DOHH2 (cell line): ENCODE data around the gene DNMBP.

Experiments used
- H3F3A ChIP-seq: fragments of 200-600 bp; sonication (generic), shearing (Covaris generic); 2 replicates; pipeline ENCODE4 v1.6.0; 2016; ENCODE audit warnings: antibody characterized with exemption, mild to moderate bottlenecking; ENCODE audit not compliant: control insufficient read depth, insufficient read depth
- H3K27ac ChIP-seq: fragments of 200-600 bp; sonication (generic); 2 replicates; pipeline ENCODE4 v1.5.1; 2014; ENCODE audit warnings: low read depth, mild to moderate bottlenecking, low read length, moderate library complexity
- H3K27me3 ChIP-seq: fragments of 200-600 bp; sonication (generic); 2 replicates; pipeline ENCODE4 v1.6.1; 2014; ENCODE audit warnings: mild to moderate bottlenecking, low read length, mixed read lengths; ENCODE audit not compliant: control insufficient read depth
- H3K36me3 ChIP-seq: fragments of 200-600 bp; sonication (generic); 2 replicates; pipeline ENCODE4 v1.6.1; 2014; ENCODE audit warnings: mild to moderate bottlenecking, low read length, moderate library complexity, mixed read lengths; ENCODE audit not compliant: control insufficient read depth
- H3K4me1 ChIP-seq: fragments of 200-600 bp; sonication (generic); 2 replicates; pipeline ENCODE4 v1.6.1; 2014; ENCODE audit warnings: mild to moderate bottlenecking, low read length, mixed read lengths; ENCODE audit not compliant: control insufficient read depth
- H3K4me2 ChIP-seq: fragments of 200-600 bp; sonication (generic); 2 replicates; pipeline ENCODE4 v1.6.0; 2014; ENCODE audit warnings: mild to moderate bottlenecking, low read length, moderate library complexity
- H3K4me3 ChIP-seq: fragments of 200-600 bp; sonication (generic); 2 replicates; pipeline ENCODE4 v1.5.1; 2014; ENCODE audit warnings: mild to moderate bottlenecking, low read length, mixed read lengths
- H3K79me2 ChIP-seq: fragments of 200-600 bp; sonication (generic); 2 replicates; pipeline ENCODE4 v1.6.1; 2014; ENCODE audit warnings: mild to moderate bottlenecking, low read length, mixed read lengths; ENCODE audit not compliant: control insufficient read depth
- H3K9me2 ChIP-seq: fragments of 200-600 bp; sonication (generic); replicated peaks from 2 replicates; pipeline ENCODE4 v1.6.1; 2014; ENCODE audit warnings: mild to moderate bottlenecking, low read length, mixed read lengths; ENCODE audit not compliant: control insufficient read depth
- H3K9me3 ChIP-seq: fragments of 200-600 bp; sonication (generic); 2 replicates; pipeline ENCODE4 v1.6.1; 2014; ENCODE audit warnings: antibody characterized with exemption, low read length, mixed read lengths; ENCODE audit not compliant: control insufficient read depth, insufficient read depth
- H4K20me1 ChIP-seq: fragments of 200-600 bp; sonication (generic); 2 replicates; pipeline ENCODE4 v1.6.0; 2014; ENCODE audit warnings: low read depth, mild to moderate bottlenecking, antibody characterized with exemption, low read length, moderate library complexity; ENCODE audit not compliant: control insufficient read depth, insufficient read depth
- CTCF ChIP-seq: fragments of 200-600 bp; sonication (generic); IDR thresholded peaks from one replicate; pipeline ENCODE4 v1.5.1; 2014; ENCODE audit warnings: antibody characterized with exemption, mild to moderate bottlenecking, low read depth, low read length; ENCODE audit not compliant: poor library complexity, severe bottlenecking
- EZH2phosphoT487 ChIP-seq: fragments of 200-600 bp; sonication (generic); IDR thresholded peaks from 2 replicates; pipeline ENCODE4 v1.6.1; 2017; ENCODE audit warnings: borderline replicate concordance, mild to moderate bottlenecking, antibody characterized with exemption, low read length, moderate library complexity, mixed read lengths

Gene DNMBP

GRCh38 chr10:100038561-100039071 is 28.9 kb upstream of the DNMBP start:
- H3F3A ChIP-seq = peaks cover 6% of the 10 kb centered on the region
- H4K20me1 ChIP-seq = no peaks in the 10 kb centered on the region
- H3K9me2 ChIP-seq = no peaks in the 10 kb centered on the region
- no peaks in the 10 kb centered on the region for H3K27me3 ChIP-seq
- no peaks in the 10 kb centered on the region for H3K9me3 ChIP-seq
- no peak overlapping the region for H3K27ac ChIP-seq
- H3K36me3 ChIP-seq = no peaks in the 10 kb centered on the region
- H3K79me2 ChIP-seq = no peaks in the 10 kb centered on the region
- peaks cover 55% of the 10 kb centered on the region for H3K4me1 ChIP-seq
- H3K4me3 ChIP-seq = no peak overlapping the region
- TF ChIP-seq CTCF (no peak), EZH2phosphoT487 (no peak)
- H3K4me2 ChIP-seq = peak overlapping the region; percentile 1; the same call in 1 of the 2 replicates

- no peaks in the 10 kb centered on the region for H3K27me3 ChIP-seq
- TF ChIP-seq EZH2phosphoT487 (no peak), CTCF (no peak)
- no peak overlapping the region for H3K27ac ChIP-seq
- no peaks in the 10 kb centered on the region for H4K20me1 ChIP-seq
- no peaks in the 10 kb centered on the region; the same call in 1 of the 2 replicates for H3K9me3 ChIP-seq
- no peak overlapping the region for H3K4me3 ChIP-seq
- H3K79me2 ChIP-seq = no peaks in the 10 kb centered on the region
- no peaks in the 10 kb centered on the region for H3K36me3 ChIP-seq
- H3K4me2 ChIP-seq = no peak overlapping the region
- peaks cover 6% of the 10 kb centered on the region for H3F3A ChIP-seq
- no peaks in the 10 kb centered on the region for H3K9me2 ChIP-seq
- peaks cover 61% of the 10 kb centered on the region for H3K4me1 ChIP-seq
Measured at GRCh38 chr10:100037758-100038315, 28.1 kb upstream of the DNMBP start.

- Histone ChIP-seq H3K9me3 (no peaks in the 10 kb centered on the region; the same call in 1 of the 2 replicates), H3K4me1 (peaks cover 65% of the 10 kb centered on the region), H3K36me3 (no peaks in the 10 kb centered on the region), H3K9me2 (no peaks in the 10 kb centered on the region), H3K27me3 (no peaks in the 10 kb centered on the region), H4K20me1 (no peaks in the 10 kb centered on the region), H3K27ac (no peak overlapping the region), H3K4me2 (no peak overlapping the region), H3K79me2 (no peaks in the 10 kb centered on the region), H3K4me3 (no peak overlapping the region), H3F3A (peaks cover 12% of the 10 kb centered on the region)
- no peak for TF ChIP-seq CTCF
- no peak for TF ChIP-seq EZH2phosphoT487
Measured at GRCh38 chr10:100036850-100037249, 27.1 kb upstream of the DNMBP start.
